Osteocyte (in vitro differentiated cells): ENCODE measurements around the gene CNEP1R1. TPM values are rescaled to one million over a fixed set of nuclear protein-coding genes. Genes with fewer than 3 reads are reported as not detected.

Source experiments
- DNase-seq: peaks from one replicate; pipeline ENCODE4 v3.0.0; 2021; ENCODE audit warnings: mixed read lengths; ENCODE audit not compliant: unreplicated experiment; ENCODE audit errors: extremely low spot score
- H3K27ac Mint-ChIP-seq: one replicate; pipeline ENCODE4 v1.8.0; 2021; ENCODE audit warnings: mild to moderate bottlenecking, mixed read lengths; ENCODE audit not compliant: unreplicated experiment
- H3K27me3 Mint-ChIP-seq: one replicate; pipeline ENCODE4 v1.8.0; 2021; ENCODE audit warnings: mixed read lengths; ENCODE audit not compliant: unreplicated experiment
- H3K36me3 Mint-ChIP-seq: one replicate; pipeline ENCODE4 v1.8.0; 2021; ENCODE audit warnings: mixed read lengths; ENCODE audit not compliant: unreplicated experiment
- H3K4me1 Mint-ChIP-seq: one replicate; pipeline ENCODE4 v1.8.0; 2021; ENCODE audit warnings: mixed read lengths; ENCODE audit not compliant: unreplicated experiment
- H3K4me3 Mint-ChIP-seq: one replicate; pipeline ENCODE4 v1.8.0; 2021; ENCODE audit warnings: mild to moderate bottlenecking, moderate library complexity, mixed read lengths; ENCODE audit not compliant: unreplicated experiment
- H3K9me3 Mint-ChIP-seq: one replicate; pipeline ENCODE4 v1.8.0; 2021; ENCODE audit warnings: mixed read lengths; ENCODE audit not compliant: unreplicated experiment
- total RNA-seq: library from RNA; stranded (reverse); gene quantifications from 2 replicates; pipeline ENCODE4 v1.2.1, GENCODE V29; 2021
- TF ChIP-seq, protein P1 (sequence below): fragments of 200-600 bp; sonication (generic); IDR thresholded peaks from 2 replicates; pipeline ENCODE4 v1.5.0; 2021; ENCODE audit warnings: antibody characterized with exemption, mild to moderate bottlenecking, moderate library complexity

CNEP1R1 gene
- total RNA-seq, 1 donor from 2014 or later, result 23.0 TPM

DNA sequence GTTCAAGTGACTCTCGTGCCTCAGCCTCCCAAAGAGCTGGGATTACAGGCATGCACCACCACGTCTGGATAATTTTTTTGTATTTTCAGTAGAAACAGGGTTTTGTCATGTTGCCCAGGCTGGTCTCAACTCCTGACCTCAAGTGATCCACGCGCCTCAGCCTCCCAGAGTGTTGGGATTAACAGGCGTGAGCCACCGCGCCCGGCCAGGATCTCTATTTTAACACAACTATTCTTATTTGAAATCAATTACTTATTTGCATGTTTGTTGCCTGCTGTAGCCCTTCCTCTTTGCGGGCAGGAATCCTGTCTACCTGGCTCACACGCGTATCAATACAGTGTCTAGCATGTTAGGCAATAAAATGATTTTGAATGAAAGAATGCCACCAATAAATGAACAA lies 818 bp upstream of the CNEP1R1 start:
- H3K27me3 Mint-ChIP-seq, result peaks cover 19% of the 10 kb centered on the region

GRCh38 chr16:50025537-50025931 lies 509 bp downstream of the CNEP1R1 start:
- Mint-ChIP-seq H3K9me3 (no peaks in the 10 kb centered on the region), H3K4me3 (peak overlapping the region; percentile 91), H3K27ac (peak overlapping the region; percentile 72), H3K27me3 (peaks cover 12% of the 10 kb centered on the region), H3K4me1 (peaks cover 15% of the 10 kb centered on the region), H3K36me3 (peaks cover 10% of the 10 kb centered on the region)
- DNase-seq, result no peak
- TF ChIP-seq, protein P1, sequence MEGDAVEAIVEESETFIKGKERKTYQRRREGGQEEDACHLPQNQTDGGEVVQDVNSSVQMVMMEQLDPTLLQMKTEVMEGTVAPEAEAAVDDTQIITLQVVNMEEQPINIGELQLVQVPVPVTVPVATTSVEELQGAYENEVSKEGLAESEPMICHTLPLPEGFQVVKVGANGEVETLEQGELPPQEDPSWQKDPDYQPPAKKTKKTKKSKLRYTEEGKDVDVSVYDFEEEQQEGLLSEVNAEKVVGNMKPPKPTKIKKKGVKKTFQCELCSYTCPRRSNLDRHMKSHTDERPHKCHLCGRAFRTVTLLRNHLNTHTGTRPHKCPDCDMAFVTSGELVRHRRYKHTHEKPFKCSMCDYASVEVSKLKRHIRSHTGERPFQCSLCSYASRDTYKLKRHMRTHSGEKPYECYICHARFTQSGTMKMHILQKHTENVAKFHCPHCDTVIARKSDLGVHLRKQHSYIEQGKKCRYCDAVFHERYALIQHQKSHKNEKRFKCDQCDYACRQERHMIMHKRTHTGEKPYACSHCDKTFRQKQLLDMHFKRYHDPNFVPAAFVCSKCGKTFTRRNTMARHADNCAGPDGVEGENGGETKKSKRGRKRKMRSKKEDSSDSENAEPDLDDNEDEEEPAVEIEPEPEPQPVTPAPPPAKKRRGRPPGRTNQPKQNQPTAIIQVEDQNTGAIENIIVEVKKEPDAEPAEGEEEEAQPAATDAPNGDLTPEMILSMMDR, result no peak

More for the DNA sequence above, 818 bp upstream of the CNEP1R1 start:
- Mint-ChIP-seq H3K4me3 (no peak overlapping the region), H3K27ac (no peak overlapping the region), H3K36me3 (no peaks in the 10 kb centered on the region), H3K9me3 (no peaks in the 10 kb centered on the region), H3K4me1 (peaks cover 15% of the 10 kb centered on the region)
- DNase-seq, result no peak
- TF ChIP-seq, protein P1, result no peak

GRCh38 chr16:50027829-50028228 lies 2.8 kb downstream of the CNEP1R1 start:
- peaks cover 15% of the 10 kb centered on the region for H3K4me1 Mint-ChIP-seq
- no peaks in the 10 kb centered on the region for H3K27me3 Mint-ChIP-seq
- H3K4me3 Mint-ChIP-seq, result no peak overlapping the region
- TF ChIP-seq, protein P1, result no peak
- no peak for DNase-seq
- H3K36me3 Mint-ChIP-seq, result peaks cover 25% of the 10 kb centered on the region
- no peak overlapping the region for H3K27ac Mint-ChIP-seq
- H3K9me3 Mint-ChIP-seq, result no peaks in the 10 kb centered on the region

- no peaks in the 10 kb centered on the region for H3K27me3 Mint-ChIP-seq
- no peaks in the 10 kb centered on the region for H3K4me1 Mint-ChIP-seq
- no peak overlapping the region for H3K27ac Mint-ChIP-seq
- no peak for DNase-seq
- TF ChIP-seq, protein P1, result no peak
- H3K9me3 Mint-ChIP-seq, result no peaks in the 10 kb centered on the region
- peaks cover 36% of the 10 kb centered on the region for H3K36me3 Mint-ChIP-seq
- H3K4me3 Mint-ChIP-seq, result no peak overlapping the region
These were observed 10.5 kb downstream of the CNEP1R1 start for GRCh38 chr16:50035468-50035992.

DNA sequence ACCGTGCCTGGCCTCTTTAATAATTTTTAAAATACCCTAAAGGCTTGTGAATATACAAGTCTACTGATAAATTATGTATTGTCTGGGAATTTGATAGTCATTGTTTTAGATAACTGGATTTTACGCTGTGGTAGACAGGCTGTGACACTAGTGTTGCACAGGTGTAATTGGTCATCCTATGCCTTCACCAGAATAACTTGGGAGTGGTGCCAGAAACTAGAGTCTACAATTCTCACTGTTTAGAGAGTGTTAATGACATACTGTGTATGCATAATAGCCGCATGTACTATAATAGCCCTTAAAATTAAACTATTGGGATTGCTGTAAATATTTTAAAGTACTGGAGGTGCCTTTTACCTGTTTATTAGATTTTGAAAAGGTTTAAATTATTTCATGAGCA lies 11.4 kb downstream of the CNEP1R1 start:
- Mint-ChIP-seq H3K4me1 (no peaks in the 10 kb centered on the region), H3K27ac (no peak overlapping the region), H3K4me3 (no peak overlapping the region), H3K36me3 (peaks cover 28% of the 10 kb centered on the region), H3K9me3 (no peaks in the 10 kb centered on the region), H3K27me3 (no peaks in the 10 kb centered on the region)
- TF ChIP-seq, protein P1, result no peak
- DNase-seq, result no peak
